KMS-11 (cell line): Measurements from ENCODE around the gene IL36G.
A peak's percentile ranks its signal among the peaks of the same experiment; 100 is the strongest.

Experiments used
- H2AFZ ChIP-seq: fragments of 200-600 bp; sonication (generic); 2 replicates; pipeline ENCODE4 v1.6.1; 2016; ENCODE audit warnings: antibody characterized with exemption, mixed run types, low read depth
- H3K27ac ChIP-seq: fragments of 200-600 bp; sonication (generic); 2 replicates; pipeline ENCODE4 v1.6.1; 2016; ENCODE audit warnings: mild to moderate bottlenecking, mixed run types
- H3K27me3 ChIP-seq: fragments of 200-600 bp; sonication (generic); 2 replicates; pipeline ENCODE4 v1.6.1; 2017; ENCODE audit warnings: mild to moderate bottlenecking, low read depth, mixed run types, moderate library complexity; ENCODE audit not compliant: insufficient read depth
- H3K36me3 ChIP-seq: fragments of 200-600 bp; sonication (generic); 2 replicates; pipeline ENCODE4 v1.6.1; 2017; ENCODE audit warnings: mild to moderate bottlenecking, mixed run types; ENCODE audit not compliant: insufficient read depth
- H3K4me1 ChIP-seq: fragments of 200-600 bp; sonication (generic); 2 replicates; pipeline ENCODE4 v1.6.1; 2016; ENCODE audit warnings: mild to moderate bottlenecking, low read depth, mixed run types; ENCODE audit not compliant: poor library complexity, severe bottlenecking
- H3K4me2 ChIP-seq: fragments of 200-600 bp; sonication (generic); 2 replicates; pipeline ENCODE4 v1.7.0; 2016; ENCODE audit warnings: mild to moderate bottlenecking, mixed run types
- H3K4me3 ChIP-seq: fragments of 200-600 bp; sonication (generic); IDR thresholded peaks from 2 replicates; pipeline ENCODE4 v1.6.1; 2017; ENCODE audit warnings: low read depth, low read length, mixed read lengths; ENCODE audit not compliant: insufficient read depth
- H3K79me2 ChIP-seq: fragments of 200-600 bp; sonication (generic); 2 replicates; pipeline ENCODE4 v1.6.1; 2016; ENCODE audit warnings: low read depth, mixed run types; ENCODE audit not compliant: insufficient read depth
- H3K9ac ChIP-seq: fragments of 200-600 bp; sonication (generic); 2 replicates; pipeline ENCODE4 v1.6.1; 2016; ENCODE audit warnings: mild to moderate bottlenecking, mixed run types
- H4K20me1 ChIP-seq: fragments of 200-600 bp; sonication (generic); 2 replicates; pipeline ENCODE4 v1.6.1; 2016; ENCODE audit warnings: mild to moderate bottlenecking, mixed run types; ENCODE audit not compliant: insufficient read depth
- TF ChIP-seq, protein P1 (sequence below): fragments of 200-600 bp; sonication (generic); conservative IDR thresholded peaks from 2 replicates; pipeline ENCODE4 v1.6.1; 2017; ENCODE audit warnings: low read depth, mild to moderate bottlenecking, antibody characterized with exemption, low read length, moderate library complexity, mixed read lengths

The IL36G gene

DNA sequence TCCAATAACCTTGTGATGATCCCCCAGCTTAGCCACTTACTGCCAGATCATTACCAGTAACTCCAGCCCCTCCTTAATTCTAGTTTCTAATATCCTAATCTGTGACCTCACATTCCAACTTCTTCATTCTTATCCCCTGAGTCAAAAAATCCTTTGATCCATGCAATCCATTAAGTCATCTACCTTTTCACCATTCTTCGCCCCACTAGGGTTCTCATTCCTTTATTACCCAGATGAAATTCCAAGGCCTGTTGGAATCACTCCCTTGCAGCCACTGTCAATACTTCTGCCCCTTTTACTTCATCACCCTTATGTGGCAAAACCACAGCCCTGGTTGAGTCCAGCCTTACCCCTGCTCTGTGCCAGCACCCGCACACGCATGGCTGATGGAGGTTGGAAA lies 20.3 kb upstream of the IL36G start:
- no peaks in the 10 kb centered on the region for H4K20me1 ChIP-seq
- no peak overlapping the region for H3K4me2 ChIP-seq

DNA sequence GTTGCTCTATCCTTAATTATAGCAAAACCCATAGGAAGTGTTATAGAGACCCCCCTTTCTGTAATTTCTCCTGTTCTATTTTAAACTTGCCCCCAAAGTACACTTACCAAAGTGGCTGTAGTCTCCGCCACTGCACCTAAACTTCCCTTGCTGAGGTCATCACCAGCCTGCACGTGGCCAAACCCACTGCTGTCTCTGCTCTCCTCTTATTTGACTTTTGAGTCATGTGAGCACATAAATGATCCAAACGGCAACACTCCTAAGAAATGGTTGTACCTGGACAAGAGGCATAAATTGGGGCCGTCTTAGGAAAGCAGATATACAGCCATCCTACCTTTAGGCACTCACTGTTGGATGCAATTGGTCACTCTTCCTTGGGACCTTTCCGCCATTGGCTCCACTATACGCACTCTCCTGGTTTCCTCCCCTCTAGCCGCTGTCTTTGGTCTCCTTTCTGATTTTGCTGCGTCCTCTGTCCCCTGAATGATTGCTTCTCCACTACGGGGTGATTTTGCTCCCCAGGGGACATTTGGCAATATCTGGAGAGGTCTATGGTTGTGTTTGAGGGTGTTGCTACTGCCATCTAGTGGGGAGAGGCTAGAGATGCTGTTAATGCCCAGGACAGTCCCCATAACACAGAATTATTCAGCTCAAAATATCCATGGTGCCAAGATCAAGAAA lies 19.2 kb upstream of the IL36G start:
- Histone ChIP-seq H3K4me3 (no peak overlapping the region), H3K27ac (no peak overlapping the region), H3K79me2 (no peaks in the 10 kb centered on the region), H3K9ac (no peak overlapping the region), H4K20me1 (no peaks in the 10 kb centered on the region), H3K4me2 (no peak overlapping the region), H2AFZ (no peak overlapping the region), H3K4me1 (no peaks in the 10 kb centered on the region), H3K27me3 (no peaks in the 10 kb centered on the region), H3K36me3 (no peaks in the 10 kb centered on the region)
- TF ChIP-seq, protein P1, sequence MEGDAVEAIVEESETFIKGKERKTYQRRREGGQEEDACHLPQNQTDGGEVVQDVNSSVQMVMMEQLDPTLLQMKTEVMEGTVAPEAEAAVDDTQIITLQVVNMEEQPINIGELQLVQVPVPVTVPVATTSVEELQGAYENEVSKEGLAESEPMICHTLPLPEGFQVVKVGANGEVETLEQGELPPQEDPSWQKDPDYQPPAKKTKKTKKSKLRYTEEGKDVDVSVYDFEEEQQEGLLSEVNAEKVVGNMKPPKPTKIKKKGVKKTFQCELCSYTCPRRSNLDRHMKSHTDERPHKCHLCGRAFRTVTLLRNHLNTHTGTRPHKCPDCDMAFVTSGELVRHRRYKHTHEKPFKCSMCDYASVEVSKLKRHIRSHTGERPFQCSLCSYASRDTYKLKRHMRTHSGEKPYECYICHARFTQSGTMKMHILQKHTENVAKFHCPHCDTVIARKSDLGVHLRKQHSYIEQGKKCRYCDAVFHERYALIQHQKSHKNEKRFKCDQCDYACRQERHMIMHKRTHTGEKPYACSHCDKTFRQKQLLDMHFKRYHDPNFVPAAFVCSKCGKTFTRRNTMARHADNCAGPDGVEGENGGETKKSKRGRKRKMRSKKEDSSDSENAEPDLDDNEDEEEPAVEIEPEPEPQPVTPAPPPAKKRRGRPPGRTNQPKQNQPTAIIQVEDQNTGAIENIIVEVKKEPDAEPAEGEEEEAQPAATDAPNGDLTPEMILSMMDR = peak; percentile 77

More for the DNA sequence above, 20.3 kb upstream of the IL36G start:
- H3K4me1 ChIP-seq = no peaks in the 10 kb centered on the region
- H3K36me3 ChIP-seq = no peaks in the 10 kb centered on the region
- TF ChIP-seq, protein P1 = no peak
- no peak overlapping the region for H3K4me3 ChIP-seq
- H3K27me3 ChIP-seq = no peaks in the 10 kb centered on the region
- H3K27ac ChIP-seq = no peak overlapping the region
- H3K9ac ChIP-seq = no peak overlapping the region
- no peak overlapping the region for H2AFZ ChIP-seq
- H3K79me2 ChIP-seq = no peaks in the 10 kb centered on the region

DNA sequence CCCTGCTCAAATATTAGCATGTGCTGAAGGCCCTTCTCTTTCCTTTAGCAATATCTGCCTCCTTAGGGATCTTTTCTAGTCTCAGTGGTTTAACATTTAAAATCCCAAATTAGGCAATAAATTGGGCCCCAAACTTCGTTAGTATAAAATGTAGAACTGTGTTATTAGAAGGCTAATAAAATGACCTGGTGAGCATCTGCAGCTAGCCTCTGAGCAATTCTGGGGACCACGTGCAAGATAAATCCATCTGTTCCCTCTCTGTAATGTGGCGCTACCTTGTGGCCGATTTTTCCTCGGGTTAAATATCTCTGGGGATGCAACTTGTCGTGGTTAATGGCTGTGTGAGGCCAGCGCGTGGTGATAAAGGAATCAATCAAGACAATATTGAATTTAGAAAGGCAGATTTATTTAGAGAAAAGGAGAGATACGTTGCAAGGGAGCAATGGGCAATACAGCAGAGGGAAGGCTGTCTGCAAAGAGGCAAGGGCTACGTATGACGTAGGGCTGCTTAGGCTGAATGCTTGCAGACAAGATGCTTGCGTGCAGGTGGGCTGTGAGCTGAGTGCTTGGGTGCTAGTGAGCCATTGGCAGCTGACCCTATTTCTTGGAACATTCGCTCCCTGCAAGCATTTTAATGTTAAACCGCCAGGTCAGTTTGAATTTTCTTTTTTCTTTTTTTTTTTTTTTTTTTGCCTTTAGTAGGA lies 18.5 kb upstream of the IL36G start:
- H2AFZ ChIP-seq = no peak overlapping the region
- no peaks in the 10 kb centered on the region for H4K20me1 ChIP-seq
- no peaks in the 10 kb centered on the region for H3K79me2 ChIP-seq
- no peaks in the 10 kb centered on the region for H3K36me3 ChIP-seq
- TF ChIP-seq, protein P1 = peak; percentile 40
- no peak overlapping the region for H3K9ac ChIP-seq
- H3K27me3 ChIP-seq = no peaks in the 10 kb centered on the region
- no peak overlapping the region for H3K27ac ChIP-seq
- no peaks in the 10 kb centered on the region for H3K4me1 ChIP-seq
- H3K4me2 ChIP-seq = no peak overlapping the region
- H3K4me3 ChIP-seq = no peak overlapping the region

DNA sequence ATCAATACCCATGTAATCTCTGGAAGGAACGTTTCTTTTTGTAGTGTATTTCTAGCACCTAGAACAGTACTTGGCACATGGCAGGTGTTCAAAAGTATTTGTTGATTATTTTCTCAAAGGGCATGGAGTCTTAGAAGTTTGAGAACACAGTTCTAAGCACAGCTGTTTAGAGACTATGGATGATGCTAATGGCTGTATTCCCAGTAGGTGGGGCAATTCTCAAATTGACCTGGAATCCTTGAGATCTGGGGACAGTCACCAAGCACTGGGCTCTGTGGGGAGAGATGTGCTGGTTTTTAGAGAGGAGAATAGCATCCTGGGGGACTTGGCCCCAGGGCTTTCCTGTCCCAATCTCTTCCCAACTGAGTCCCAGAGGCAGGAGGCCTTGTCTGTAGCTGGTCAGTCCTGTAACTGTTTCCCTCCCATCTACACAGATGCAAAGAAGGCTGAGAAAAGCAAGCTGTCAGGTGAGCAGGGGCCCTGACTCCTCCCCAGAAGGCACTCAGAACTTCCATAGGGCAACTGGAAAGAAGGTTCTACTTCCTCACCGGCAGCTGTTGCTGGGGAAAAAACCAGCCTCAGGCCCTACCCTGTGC lies 17.5 kb upstream of the IL36G start:
- H2AFZ ChIP-seq = no peak overlapping the region
- TF ChIP-seq, protein P1 = no peak
- no peaks in the 10 kb centered on the region for H3K4me1 ChIP-seq
- H3K9ac ChIP-seq = no peak overlapping the region
- H3K79me2 ChIP-seq = no peaks in the 10 kb centered on the region
- no peaks in the 10 kb centered on the region for H4K20me1 ChIP-seq
- no peak overlapping the region for H3K27ac ChIP-seq
- no peaks in the 10 kb centered on the region for H3K36me3 ChIP-seq
- no peaks in the 10 kb centered on the region for H3K27me3 ChIP-seq
- no peak overlapping the region for H3K4me2 ChIP-seq
- no peak overlapping the region for H3K4me3 ChIP-seq
